Measurements from ENCODE around the gene COL16A1.

Gene COL16A1

GRCh38 chr1:31645274-31645568 is 58.6 kb downstream of the COL16A1 start:
- DNase-seq = no peak

- DNase-seq = peak; percentile 99
Measured at GRCh38 chr1:31644560-31645273, 59.1 kb downstream of the COL16A1 start, which contains the start of gene PEF1. Gene PEF1, minus strand, starts transcription at chr1:31644876. Its CDS starts 12 bp downstream, at chr1:31644864.

- DNase-seq = no peak
Measured at GRCh38 chr1:31643976-31644559, 59.7 kb downstream of the COL16A1 start.

DNA sequence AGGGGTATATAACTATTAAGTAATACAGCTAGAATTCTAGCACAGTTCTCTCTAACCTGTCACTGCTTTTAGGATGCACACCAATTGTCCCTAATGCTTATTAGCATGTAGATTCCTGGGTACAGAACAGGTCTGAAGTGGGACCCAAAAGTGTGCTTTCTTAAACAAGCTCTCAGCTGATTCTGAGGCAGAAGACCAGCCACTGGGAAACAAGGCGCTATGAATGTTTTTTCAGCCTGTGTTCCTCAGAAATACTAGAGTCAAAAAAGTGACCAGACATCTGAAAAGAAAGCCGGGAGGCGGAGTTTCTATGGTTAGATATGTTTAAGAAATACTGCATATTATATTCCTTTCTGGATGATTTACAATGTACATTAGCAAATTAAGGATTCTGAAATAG is 60.9 kb downstream of the COL16A1 start:
- DNase-seq = no peak

GRCh38 chr1:31642366-31642765 is 61.5 kb downstream of the COL16A1 start:
- DNase-seq = no peak

- no peak for DNase-seq
Measured at GRCh38 chr1:31640964-31641363, 62.9 kb downstream of the COL16A1 start.

DNA sequence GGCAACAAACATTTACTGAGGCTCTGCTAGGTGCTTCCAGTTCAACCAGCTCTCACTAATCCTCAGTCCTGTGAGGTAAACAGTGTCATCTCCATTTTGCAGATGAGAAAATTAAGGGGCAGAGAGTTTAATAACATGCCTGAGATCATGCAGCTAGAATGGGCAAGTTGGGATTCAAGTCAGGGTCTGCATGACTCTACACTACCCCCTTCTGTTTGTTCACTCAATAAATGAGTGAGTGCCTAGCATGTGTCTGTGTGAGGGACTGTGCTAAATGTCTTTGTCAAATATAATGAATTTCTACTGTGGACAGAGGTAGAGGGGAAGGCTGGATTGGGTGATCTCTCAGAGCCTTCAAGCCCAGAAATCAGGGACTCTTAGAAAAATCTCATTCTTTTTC is 63.6 kb downstream of the COL16A1 start:
- DNase-seq = no peak

GRCh38 chr1:31639543-31639942 is 64.3 kb downstream of the COL16A1 start:
- DNase-seq = no peak

- no peak for DNase-seq
Measured at GRCh38 chr1:31637915-31638673, 65.7 kb downstream of the COL16A1 start.

GRCh38 chr1:31633117-31633516 is 70.7 kb downstream of the COL16A1 start:
- no peak for DNase-seq

GRCh38 chr1:31632649-31633048 is 71.2 kb downstream of the COL16A1 start:
- no peak for DNase-seq

DNA sequence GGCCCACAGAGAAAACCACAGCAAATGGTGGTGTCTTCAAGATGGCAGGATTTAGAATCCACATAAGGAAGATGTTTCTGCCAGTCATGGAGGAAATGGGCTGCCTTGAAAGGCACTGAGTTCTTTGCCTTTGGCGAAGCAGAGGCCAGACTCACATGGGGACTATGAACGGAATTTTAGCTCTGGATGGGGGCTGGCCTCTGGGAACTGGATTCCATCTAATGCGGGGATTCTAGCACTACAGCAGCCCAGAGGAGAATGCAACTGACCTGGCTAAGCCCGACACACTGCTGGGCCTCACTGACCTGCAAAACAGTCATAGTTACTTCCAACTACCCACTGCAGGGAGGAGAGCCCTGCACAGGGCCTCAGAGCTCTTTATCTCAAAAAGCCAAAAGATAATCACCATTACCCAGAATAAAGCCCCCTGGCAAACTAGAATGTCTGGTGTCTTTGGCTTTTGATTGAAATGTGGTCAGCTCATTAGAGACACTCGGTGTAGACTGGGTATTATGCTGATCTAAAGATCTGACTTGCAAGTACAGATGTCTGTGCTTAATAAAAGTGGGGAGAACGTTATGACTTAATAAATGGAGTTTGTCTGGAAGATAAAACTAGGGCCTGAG is 74.8 kb downstream of the COL16A1 start:
- no peak for DNase-seq

DNA sequence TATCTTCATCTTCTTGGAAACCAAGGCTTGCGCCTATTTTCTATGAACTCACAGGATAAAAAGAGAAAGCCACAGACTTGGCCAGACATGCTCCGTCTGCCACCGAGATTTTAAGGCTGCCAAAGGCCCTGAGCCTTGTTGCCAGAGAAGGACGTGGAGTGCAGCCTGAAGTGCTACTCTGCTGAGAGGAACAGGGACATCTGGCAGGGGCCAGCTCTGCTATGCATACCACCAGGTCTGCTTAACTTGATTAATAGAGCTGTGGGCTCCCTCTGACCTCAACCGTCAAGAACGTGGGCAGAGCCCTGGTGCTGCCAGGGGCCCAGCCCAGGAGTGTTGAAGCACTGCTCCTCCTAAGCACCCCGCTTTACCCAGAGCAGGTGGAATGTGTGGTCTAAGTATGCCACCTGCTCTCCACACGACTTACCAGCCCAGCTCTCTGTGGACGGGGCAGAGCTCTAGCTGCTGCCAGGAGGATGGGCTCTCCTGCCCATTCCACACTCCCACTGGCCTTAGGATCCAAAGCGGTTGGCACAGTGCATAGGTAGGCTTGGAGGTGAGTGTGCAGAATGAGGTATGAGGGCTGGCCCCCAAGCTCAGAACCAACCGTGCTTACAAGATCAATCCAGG is 75.8 kb downstream of the COL16A1 start:
- DNase-seq = no peak

- DNase-seq = no peak
Measured at GRCh38 chr1:31627301-31627929, 76.4 kb downstream of the COL16A1 start.

DNA sequence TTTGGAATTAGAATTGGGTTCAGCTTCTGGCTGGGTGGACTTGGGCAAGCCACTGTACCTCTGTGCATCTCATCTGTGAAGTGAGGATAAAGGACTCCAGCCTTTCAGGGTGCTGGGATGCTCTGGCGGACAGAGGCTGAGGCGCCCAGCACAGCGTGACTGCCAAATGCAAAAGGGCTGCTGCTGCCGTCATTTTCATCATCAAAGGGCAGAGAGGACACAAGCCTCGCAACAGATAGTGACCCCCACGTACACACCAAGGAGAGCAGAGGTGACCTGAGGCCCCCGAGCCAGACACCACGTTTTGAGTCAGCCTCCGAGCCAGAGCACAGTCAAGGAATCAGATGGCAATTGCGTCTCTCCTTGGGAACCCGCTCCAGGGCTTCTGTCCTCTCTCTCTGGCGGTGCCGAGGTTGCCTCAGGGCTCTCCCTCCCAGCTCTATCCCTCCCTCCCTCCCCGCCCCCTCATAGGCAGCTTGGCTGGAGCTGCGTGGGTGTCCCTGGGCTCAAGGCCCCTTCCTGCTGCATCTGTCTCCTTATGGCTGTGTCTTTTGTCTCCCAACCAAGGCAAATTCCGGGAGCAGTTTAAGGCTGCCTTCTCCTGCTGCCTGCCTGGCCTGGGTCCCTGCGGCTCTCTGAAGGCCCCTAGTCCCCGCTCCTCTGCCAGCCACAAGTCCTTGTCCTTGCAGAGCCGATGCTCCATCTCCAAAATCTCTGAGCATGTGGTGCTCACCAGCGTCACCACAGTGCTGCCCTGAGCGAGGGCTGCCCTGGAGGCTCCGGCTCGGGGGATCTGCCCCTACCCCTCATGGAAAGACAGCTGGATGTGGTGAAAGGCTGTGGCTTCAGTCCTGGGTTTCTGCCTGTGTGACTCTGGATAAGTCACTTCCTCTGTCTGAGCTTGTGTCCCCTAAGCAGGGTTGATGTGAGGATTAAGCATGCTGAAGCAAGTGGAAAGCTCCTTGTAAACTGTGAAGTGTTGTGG is 77.3 kb downstream of the COL16A1 start:
- DNase-seq = no peak

GRCh38 chr1:31625561-31626222 is 78.1 kb downstream of the COL16A1 start:
- no peak for DNase-seq

- no peak for DNase-seq
Measured at GRCh38 chr1:31624731-31625514, 78.9 kb downstream of the COL16A1 start.

GRCh38 chr1:31624309-31624708 is 79.5 kb downstream of the COL16A1 start:
- no peak for DNase-seq

GRCh38 chr1:31623365-31623764 is 80.5 kb downstream of the COL16A1 start:
- no peak for DNase-seq
